Measurements from ENCODE around the gene SALL1.

SALL1 gene

GRCh38 chr16:51111759-51112158, 39.3 kb downstream of the SALL1 start:
- no peak for DNase-seq (ENCODE audit: low read depth in 2 of 2)

GRCh38 chr16:51110700-51111157, 40.3 kb downstream of the SALL1 start:
- no peak for DNase-seq (ENCODE audit: low read depth in 2 of 2)

GRCh38 chr16:51109173-51109572, 41.9 kb downstream of the SALL1 start:
- no peak for DNase-seq (ENCODE audit: low read depth in 2 of 2)

- DNase-seq (ENCODE audit: low read depth in 2 of 2), result no peak
These were observed 43.3 kb downstream of the SALL1 start for GRCh38 chr16:51107742-51108141.

GRCh38 chr16:51106535-51106934, 44.5 kb downstream of the SALL1 start:
- DNase-seq (ENCODE audit: low read depth in 2 of 2), result no peak

- no peak for DNase-seq (ENCODE audit: low read depth in 2 of 2)
These were observed 47.5 kb downstream of the SALL1 start for GRCh38 chr16:51103590-51103989.

- no peak for DNase-seq (ENCODE audit: low read depth in 2 of 2)
These were observed 53.3 kb downstream of the SALL1 start for GRCh38 chr16:51097729-51098128.

- no peak for DNase-seq (ENCODE audit: low read depth in 2 of 2)
These were observed 55.0 kb downstream of the SALL1 start for GRCh38 chr16:51095890-51096626.

- DNase-seq (ENCODE audit: low read depth in 2 of 2), result no peak
These were observed 55.8 kb downstream of the SALL1 start for GRCh38 chr16:51095084-51095881.

GRCh38 chr16:51093726-51094280, 57.3 kb downstream of the SALL1 start:
- DNase-seq (ENCODE audit: low read depth in 2 of 2), result no peak

Measured in activated CD8-positive, alpha-beta memory T cell treated with anti-CD3 and anti-CD28 coated beads for 4 hours (primary cell).